TTC549 (cell line): ENCODE data around the gene DENND1A.
"Not testable (repeated sequence)": the region's sequence is repeated elsewhere in the genome, so short reads cannot be mapped to it uniquely, and the experiment has no call there.

ENCODE experiments used
- FAIRE-seq: peaks from 2 replicates; lab custom pipeline; 2012; peaks lifted over from hg19 to GRCh38; lab: Jason Lieb, UNC

The DENND1A gene

DNA sequence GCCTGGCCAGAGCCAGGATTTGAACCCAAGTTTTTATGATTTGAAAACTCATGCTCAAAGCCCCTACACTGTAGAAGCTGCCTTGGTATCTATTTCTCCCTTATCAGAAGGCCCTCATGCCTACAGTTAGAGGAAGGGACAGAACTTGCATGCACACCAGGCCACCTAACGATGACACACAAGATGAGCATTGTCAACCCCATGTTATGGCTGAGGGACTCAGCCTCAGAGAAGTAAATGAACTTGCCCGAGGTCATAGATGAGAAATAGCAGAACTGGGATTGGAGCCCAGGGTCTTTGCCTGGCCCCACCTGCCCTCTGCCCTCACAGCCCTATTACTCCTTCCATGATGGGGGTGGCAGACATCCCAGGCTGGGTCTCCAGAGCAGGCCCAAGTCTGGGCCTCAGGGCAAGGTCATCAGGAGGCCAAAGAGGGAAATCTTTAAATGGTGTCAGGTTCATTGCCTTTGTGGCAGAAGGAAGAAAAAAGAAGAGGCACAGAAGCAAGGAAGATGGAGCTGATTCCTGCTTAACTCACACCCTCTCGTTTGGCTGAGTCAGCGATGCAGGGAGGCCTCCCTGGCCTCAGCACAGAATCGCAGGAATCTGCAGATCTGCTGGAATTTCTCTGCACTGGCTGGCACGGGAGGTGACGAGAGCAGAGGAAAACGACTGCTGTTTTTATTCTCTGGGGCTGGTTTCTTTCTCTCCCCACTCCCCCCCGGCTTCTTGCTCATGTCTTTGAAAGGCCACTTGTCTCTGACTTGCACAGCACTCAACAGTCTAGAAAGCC, 594.5 kb downstream of the DENND1A start:
- FAIRE-seq = no peak

DNA sequence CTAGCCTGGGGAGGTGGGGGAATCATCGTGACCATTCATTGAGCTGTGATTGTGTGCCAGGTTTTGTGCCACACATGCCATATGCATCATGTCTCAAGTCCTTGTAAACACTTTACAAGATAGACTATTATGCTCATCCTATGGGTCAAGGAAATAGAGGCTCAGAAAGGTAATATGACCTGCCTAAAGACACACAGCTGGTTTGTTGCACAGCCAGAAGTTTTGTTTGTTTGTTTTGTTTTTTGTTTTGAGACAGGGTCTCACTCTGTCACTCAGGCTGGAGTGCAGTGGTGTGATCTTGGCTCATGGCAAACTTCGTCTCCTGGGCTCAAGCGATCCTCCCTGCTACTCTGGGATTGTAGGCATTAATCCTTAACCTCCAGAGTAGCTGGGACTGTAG, 595.3 kb downstream of the DENND1A start:
- no peak for FAIRE-seq

DNA sequence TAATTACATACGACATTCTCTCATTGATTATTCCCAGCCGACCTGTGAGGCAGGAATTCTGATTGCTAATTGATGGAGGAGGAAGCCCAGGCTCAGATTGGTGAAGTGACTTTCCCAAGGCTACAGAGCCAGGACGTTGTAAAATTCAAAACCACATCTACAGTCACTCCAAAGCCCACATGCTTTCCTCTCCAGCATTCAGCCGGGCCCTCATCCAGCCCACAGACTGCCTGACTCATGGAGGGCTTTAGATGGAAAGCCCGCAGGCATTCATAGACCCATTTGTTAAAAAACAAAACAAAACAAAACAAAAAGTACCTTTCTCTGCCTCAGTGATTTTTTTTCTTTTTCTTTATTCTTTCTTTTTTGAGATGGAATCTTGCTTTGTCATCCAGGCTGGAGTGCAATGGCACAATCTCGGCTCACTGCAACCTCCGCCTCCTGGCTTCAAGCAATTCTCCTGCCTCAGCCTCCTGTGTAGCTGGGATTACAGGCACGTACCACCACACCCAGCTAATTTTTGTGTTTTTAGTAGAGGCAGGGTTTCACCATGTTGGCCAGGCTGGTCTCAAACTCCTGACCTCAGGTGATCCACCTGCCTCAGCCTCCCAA, 596.8 kb downstream of the DENND1A start:
- not testable (repeated sequence) for FAIRE-seq

DNA sequence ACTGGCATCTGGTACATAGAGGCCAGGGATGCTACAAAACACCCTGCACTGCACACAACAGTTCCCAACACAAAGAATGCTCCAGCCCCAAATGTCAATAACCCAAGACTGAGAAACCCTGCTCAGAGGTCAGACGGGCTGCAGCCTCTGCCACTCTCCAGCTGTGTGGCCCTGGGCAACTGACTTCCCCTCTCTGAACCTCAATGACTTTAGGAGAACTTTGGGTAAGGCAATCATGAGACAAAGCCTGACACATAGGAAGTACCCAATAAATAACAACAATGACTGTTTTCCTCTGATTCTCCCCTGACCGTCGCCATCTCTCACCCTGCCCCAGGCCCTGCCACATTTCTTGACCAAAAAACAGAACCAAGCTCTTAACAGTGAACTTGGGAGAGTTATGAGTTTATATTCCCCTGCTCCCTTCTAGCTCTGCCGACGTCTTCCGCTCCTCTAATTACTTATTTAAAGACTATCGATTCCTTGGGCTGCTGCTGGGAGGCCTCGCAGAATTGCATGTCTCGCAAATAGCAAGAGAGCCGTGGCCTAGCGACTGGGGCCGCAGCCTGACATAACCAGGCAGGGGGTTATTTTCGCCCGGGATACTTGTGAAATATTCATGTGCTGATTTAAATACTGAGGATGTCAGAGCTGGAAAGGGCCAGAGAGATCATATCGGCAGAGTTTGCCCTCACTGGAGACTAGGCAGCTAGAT, 598.4 kb downstream of the DENND1A start:
- FAIRE-seq = no peak
